ENCODE measurements around the gene HJV. TPM values are rescaled to one million over a fixed set of nuclear protein-coding genes. Genes with fewer than 3 reads are reported as not detected.
"Not testable (repeated sequence)": the region's sequence is repeated elsewhere in the genome, so short reads cannot be mapped to it uniquely, and the experiment has no call there.

Gene HJV
- total and polyA plus RNA-seq, 2 of the 13 experiments (the other 11 are each of a cell fraction or from before 2014, with no cell fraction given), result 0.18 TPM; not detected in 1

GRCh38 chr1:146051852-146052676 is 30.5 kb upstream of the HJV start (continued):
- TF ChIP-seq ZNF678 (CRISPR knock-in tag; IDR thresholded peaks at IDR 0.05) (peak; percentile 44; the same call in 1 of the 2 replicates), ZNF256 (CRISPR knock-in tag; conservative IDR thresholded peaks at IDR 0.05) (peak; percentile 89), ZNF343 (CRISPR knock-in tag; IDR thresholded peaks at IDR 0.05) (peak; percentile 71; the same call in 1 of the 2 replicates), SAP130 (CRISPR knock-in tag; IDR thresholded peaks at IDR 0.05; ENCODE audit: low read depth) (peak; percentile 71; the same call in 1 of the 2 replicates), E2F5 (CRISPR knock-in tag; conservative IDR thresholded peaks at IDR 0.05) (peak; percentile 71), ZNF768 (CRISPR knock-in tag; IDR thresholded peaks at IDR 0.05) (peak; percentile 35; the same call in 1 of the 2 replicates), ZHX2 (IDR thresholded peaks at IDR 0.05; ENCODE audit: low read depth) (peak; percentile 66), YY1 (IDR thresholded peaks at IDR 0.05; ENCODE audit: insufficient read depth, insufficient replicate concordance, low read depth, low read length) (peak; percentile 55), CENPT (CRISPR knock-in tag; IDR thresholded peaks at IDR 0.05; ENCODE audit: low read depth) (peak; percentile 84), NCOA2 (CRISPR knock-in tag; IDR thresholded peaks at IDR 0.05) (peak; percentile 86), TFDP2 (CRISPR knock-in tag; IDR thresholded peaks at IDR 0.05) (peak; percentile 64; the same call in 1 of the 2 replicates), RORA (CRISPR knock-in tag; IDR thresholded peaks at IDR 0.05) (0 out of 2 replicates have a peak, but pooled peaks have one; percentile 5), ZNF335 (CRISPR knock-in tag; IDR thresholded peaks at IDR 0.05) (peak; percentile 42; the same call in 1 of the 2 replicates)
- not testable (repeated sequence) for TF ChIP-seq ZHX2 (CRISPR knock-in tag; IDR thresholded peaks at IDR 0.05; ENCODE audit: borderline replicate concordance)
- TF ChIP-seq, protein P1, sequence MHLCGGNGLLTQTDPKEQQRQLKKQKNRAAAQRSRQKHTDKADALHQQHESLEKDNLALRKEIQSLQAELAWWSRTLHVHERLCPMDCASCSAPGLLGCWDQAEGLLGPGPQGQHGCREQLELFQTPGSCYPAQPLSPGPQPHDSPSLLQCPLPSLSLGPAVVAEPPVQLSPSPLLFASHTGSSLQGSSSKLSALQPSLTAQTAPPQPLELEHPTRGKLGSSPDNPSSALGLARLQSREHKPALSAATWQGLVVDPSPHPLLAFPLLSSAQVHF (CRISPR knock-in tag; IDR thresholded peaks at IDR 0.05), result 0 out of 2 replicates have a peak, but pooled peaks have one; percentile 90
